Measurements from ENCODE around the gene STK31. TPM values are rescaled to one million over a fixed set of nuclear protein-coding genes. Genes with fewer than 3 reads are reported as not detected.
A peak's percentile ranks its signal among the peaks of the same experiment; 100 is the strongest.
"Not testable (repeated sequence)": the region's sequence is repeated elsewhere in the genome, so short reads cannot be mapped to it uniquely, and the experiment has no call there.

STK31 gene
- total and polyA plus RNA-seq, 2 experiments from 2014 or later: 0.06 to 0.10 TPM

- Histone ChIP-seq H3K9me2 (replicated peaks; ENCODE audit: insufficient read depth) (no peaks in the 10 kb centered on the region), H3K36me3 (replicated peaks; ENCODE audit: insufficient read depth, low read depth) (no peaks in the 10 kb centered on the region), H3K27ac (no peak overlapping the region), H3K27me3 (no peaks in the 10 kb centered on the region), H3K79me2 (no peaks in the 10 kb centered on the region), H3K4me1 (ENCODE audit: insufficient read depth) (no peaks in the 10 kb centered on the region), H4K20me1 (ENCODE audit: insufficient read depth, poor library complexity, severe bottlenecking) (no peaks in the 10 kb centered on the region), H3K4me2 (no peak overlapping the region), H3K4me3 (no peak overlapping the region), H3K9me3 (ENCODE audit: low read depth) (no peaks in the 10 kb centered on the region), H2AFZ (no peak overlapping the region)
- WGBS (ENCODE audit: low lambda C conversion rate, missing lambda C conversion rate): 76% methylated on average over 6 of the region's 6 CpGs
- no peak for DNase-seq (ENCODE audit: low spot score)
- TF ChIP-seq EZH2phosphoT487 (IDR thresholded peaks at IDR 0.05; ENCODE audit: low read depth, severe bottlenecking, unreplicated experiment) (no peak), CTCF (IDR thresholded peaks at IDR 0.05; ENCODE audit: poor library complexity) (no peak), EZH2 (IDR thresholded peaks at IDR 0.05; ENCODE audit: borderline replicate concordance) (no peak)
Observed at GRCh38 chr7:23715099-23715498, 5.1 kb downstream of the STK31 start.

GRCh38 chr7:23717788-23718187, 7.8 kb downstream of the STK31 start:
- WGBS (ENCODE audit: low lambda C conversion rate, missing lambda C conversion rate): 96% methylated on average over 1 of the region's 1 CpG
- Histone ChIP-seq H3K4me3 (no peak overlapping the region), H2AFZ (no peak overlapping the region)

GRCh38 chr7:23721456-23721855, 11.4 kb downstream of the STK31 start:
- H3K4me2 ChIP-seq: peak overlapping the region; percentile 38
- H2AFZ ChIP-seq: no peak overlapping the region
- TF ChIP-seq EZH2phosphoT487 (IDR thresholded peaks at IDR 0.05; ENCODE audit: low read depth, severe bottlenecking, unreplicated experiment) (no peak), CTCF (IDR thresholded peaks at IDR 0.05; ENCODE audit: poor library complexity) (no peak), EZH2 (IDR thresholded peaks at IDR 0.05; ENCODE audit: borderline replicate concordance) (no peak)
- no peak overlapping the region for H3K4me3 ChIP-seq
- no peaks in the 10 kb centered on the region for H3K9me2 ChIP-seq (replicated peaks; ENCODE audit: insufficient read depth)
- no peak for DNase-seq (ENCODE audit: low spot score)
- peaks cover 4% of the 10 kb centered on the region for H3K4me1 ChIP-seq (ENCODE audit: insufficient read depth)
- H3K9me3 ChIP-seq (ENCODE audit: low read depth): no peaks in the 10 kb centered on the region
- no peak overlapping the region for H3K27ac ChIP-seq
- H4K20me1 ChIP-seq (ENCODE audit: insufficient read depth, poor library complexity, severe bottlenecking): no peaks in the 10 kb centered on the region
- H3K36me3 ChIP-seq (replicated peaks; ENCODE audit: insufficient read depth, low read depth): no peaks in the 10 kb centered on the region
- 75% methylated on average over 4 of the region's 4 CpGs for WGBS (ENCODE audit: low lambda C conversion rate, missing lambda C conversion rate)
- no peaks in the 10 kb centered on the region for H3K79me2 ChIP-seq
- H3K27me3 ChIP-seq: no peaks in the 10 kb centered on the region

More at GRCh38 chr7:23717788-23718187, 7.8 kb downstream of the STK31 start:
- no peak for DNase-seq (ENCODE audit: low spot score)
- peaks cover 4% of the 10 kb centered on the region for H3K4me1 ChIP-seq (ENCODE audit: insufficient read depth)
- no peaks in the 10 kb centered on the region for H4K20me1 ChIP-seq (ENCODE audit: insufficient read depth, poor library complexity, severe bottlenecking)
- H3K9me2 ChIP-seq (replicated peaks; ENCODE audit: insufficient read depth): no peaks in the 10 kb centered on the region
- no peak overlapping the region for H3K27ac ChIP-seq
- no peaks in the 10 kb centered on the region for H3K36me3 ChIP-seq (replicated peaks; ENCODE audit: insufficient read depth, low read depth)
- no peak overlapping the region for H3K4me2 ChIP-seq
- no peaks in the 10 kb centered on the region for H3K27me3 ChIP-seq
- no peaks in the 10 kb centered on the region for H3K9me3 ChIP-seq (ENCODE audit: low read depth)
- TF ChIP-seq EZH2 (IDR thresholded peaks at IDR 0.05; ENCODE audit: borderline replicate concordance) (no peak), EZH2phosphoT487 (IDR thresholded peaks at IDR 0.05; ENCODE audit: low read depth, severe bottlenecking, unreplicated experiment) (no peak), CTCF (IDR thresholded peaks at IDR 0.05; ENCODE audit: poor library complexity) (no peak)
- no peaks in the 10 kb centered on the region for H3K79me2 ChIP-seq

GRCh38 chr7:23722587-23723216, 12.7 kb downstream of the STK31 start:
- H3K9me2 ChIP-seq (replicated peaks; ENCODE audit: insufficient read depth); H3K27me3 ChIP-seq; H3K9me3 ChIP-seq (ENCODE audit: low read depth); DNase-seq (ENCODE audit: low spot score); H3K27ac ChIP-seq; H3K79me2 ChIP-seq; H3K4me3 ChIP-seq; H2AFZ ChIP-seq; H4K20me1 ChIP-seq (ENCODE audit: insufficient read depth, poor library complexity, severe bottlenecking); H3K4me1 ChIP-seq (ENCODE audit: insufficient read depth); H3K36me3 ChIP-seq (replicated peaks; ENCODE audit: insufficient read depth, low read depth); H3K4me2 ChIP-seq: not testable (repeated sequence)
- 87% methylated on average over 21 of the region's 21 CpGs for WGBS (ENCODE audit: low lambda C conversion rate, missing lambda C conversion rate)

- H3K79me2 ChIP-seq; H2AFZ ChIP-seq; H3K36me3 ChIP-seq (replicated peaks; ENCODE audit: insufficient read depth, low read depth); H3K27ac ChIP-seq; H3K4me3 ChIP-seq; H3K4me2 ChIP-seq; H3K27me3 ChIP-seq; H3K4me1 ChIP-seq (ENCODE audit: insufficient read depth); DNase-seq (ENCODE audit: low spot score); H3K9me3 ChIP-seq (ENCODE audit: low read depth); H4K20me1 ChIP-seq (ENCODE audit: insufficient read depth, poor library complexity, severe bottlenecking); H3K9me2 ChIP-seq (replicated peaks; ENCODE audit: insufficient read depth): not testable (repeated sequence)
- WGBS (ENCODE audit: low lambda C conversion rate, missing lambda C conversion rate): 34% methylated on average over 4 of the region's 4 CpGs
Observed at GRCh38 chr7:23724113-23724512, 14.1 kb downstream of the STK31 start.
